ENCODE measurements around the gene LIPC.
"Not testable (repeated sequence)": the region's sequence is repeated elsewhere in the genome, so short reads cannot be mapped to it uniquely, and the experiment has no call there.

The LIPC gene

GRCh38 chr15:58594898-58595297, 163.1 kb downstream of the LIPC start:
- no peak for DNase-seq

GRCh38 chr15:58595516-58596263, 163.9 kb downstream of the LIPC start:
- no peak for DNase-seq

- no peak for DNase-seq
Measured at GRCh38 chr15:58597943-58598828, 166.4 kb downstream of the LIPC start.

- no peak for DNase-seq
Measured at GRCh38 chr15:58598829-58599210, 167.0 kb downstream of the LIPC start.

- DNase-seq = no peak
Measured at GRCh38 chr15:58602823-58603222, 171.0 kb downstream of the LIPC start.

- not testable (repeated sequence) for DNase-seq
Measured at GRCh38 chr15:58603927-58604326, 172.1 kb downstream of the LIPC start.

- DNase-seq = no peak
Measured at GRCh38 chr15:58604455-58604923, 172.7 kb downstream of the LIPC start.

GRCh38 chr15:58605931-58606530, 174.2 kb downstream of the LIPC start:
- DNase-seq = no peak

- DNase-seq = no peak
Measured at GRCh38 chr15:58606577-58607080, 174.8 kb downstream of the LIPC start.

GRCh38 chr15:58608129-58608590, 176.4 kb downstream of the LIPC start:
- DNase-seq = no peak

- DNase-seq = no peak
Measured at GRCh38 chr15:58608711-58609110, 176.9 kb downstream of the LIPC start.

- no peak for DNase-seq
Measured at GRCh38 chr15:58611731-58612676, 180.2 kb downstream of the LIPC start.

- DNase-seq = no peak
Measured at GRCh38 chr15:58616171-58616570, 184.4 kb downstream of the LIPC start.
